ENCODE results near the gene CNTNAP2.

The CNTNAP2 gene

GRCh38 chr7:147023440-147023839 is 906.8 kb downstream of the CNTNAP2 start:
- Histone ChIP-seq H3K4me3 (no peak overlapping the region), H3K27ac (no peak overlapping the region)
- TF ChIP-seq CTCF (IDR thresholded peaks at IDR 0.05) = no peak
- DNase-seq (ENCODE audit: low spot score) = no peak

GRCh38 chr7:147029953-147030352 is 913.4 kb downstream of the CNTNAP2 start:
- Histone ChIP-seq H3K27ac (no peak overlapping the region), H3K4me3 (no peak overlapping the region)
- no peak for TF ChIP-seq CTCF (IDR thresholded peaks at IDR 0.05)
- DNase-seq (ENCODE audit: low spot score) = no peak

GRCh38 chr7:147033641-147034040 is 917.0 kb downstream of the CNTNAP2 start:
- H3K27ac ChIP-seq = no peak overlapping the region
- no peak for DNase-seq (ENCODE audit: low spot score)
- H3K4me3 ChIP-seq = no peak overlapping the region
- no peak for TF ChIP-seq CTCF (IDR thresholded peaks at IDR 0.05)

GRCh38 chr7:147041438-147041837 is 924.8 kb downstream of the CNTNAP2 start:
- TF ChIP-seq CTCF (IDR thresholded peaks at IDR 0.05) = no peak
- DNase-seq (ENCODE audit: low spot score) = no peak
- Histone ChIP-seq H3K4me3 (no peak overlapping the region), H3K27ac (no peak overlapping the region)

GRCh38 chr7:147044941-147045340 is 928.3 kb downstream of the CNTNAP2 start:
- H3K27ac ChIP-seq = no peak overlapping the region

GRCh38 chr7:147047696-147048095 is 931.1 kb downstream of the CNTNAP2 start:
- no peak for DNase-seq (ENCODE audit: low spot score)
- H3K27ac ChIP-seq = no peak overlapping the region
- no peak for TF ChIP-seq CTCF (IDR thresholded peaks at IDR 0.05)

More at GRCh38 chr7:147044941-147045340, 928.3 kb downstream of the CNTNAP2 start:
- DNase-seq (ENCODE audit: low spot score) = no peak
- H3K4me3 ChIP-seq = no peak overlapping the region
- no peak for TF ChIP-seq CTCF (IDR thresholded peaks at IDR 0.05)

GRCh38 chr7:147048864-147049263 is 932.3 kb downstream of the CNTNAP2 start:
- Histone ChIP-seq H3K4me3 (no peak overlapping the region), H3K27ac (no peak overlapping the region)
- no peak for TF ChIP-seq CTCF (IDR thresholded peaks at IDR 0.05)
- DNase-seq (ENCODE audit: low spot score) = no peak

More at GRCh38 chr7:147047696-147048095, 931.1 kb downstream of the CNTNAP2 start:
- H3K4me3 ChIP-seq = no peak overlapping the region

Data from coronary artery (tissue), 2 donors.